GM23338 (cell line): ENCODE data around the gene DAP3. TPM values are rescaled to one million over a fixed set of nuclear protein-coding genes. Genes with fewer than 3 reads are reported as not detected.

Experiments used
- ATAC-seq: fragments of 200-7000 bp; cut with Tn5 transposase; 3 replicates; pipeline ENCODE4 v1.9.1; 2020
- DNase-seq: peaks from one replicate; pipeline ENCODE4 v3.0.0-alpha.2; 2015; ENCODE audit warnings: low spot score
- H2AFZ ChIP-seq: fragments of 200-600 bp; sonication (generic); 2 replicates; pipeline ENCODE4 v1.8.0; 2016; ENCODE audit warnings: antibody characterized with exemption, mild to moderate bottlenecking, moderate library complexity
- H3F3A ChIP-seq: fragments of 200-600 bp; sonication (generic); replicated peaks from 2 replicates; pipeline ENCODE4 v1.8.0; 2017; ENCODE audit warnings: antibody characterized with exemption, mixed run types, low read depth
- H3K27ac ChIP-seq: fragments of 200-600 bp; sonication (generic); 2 replicates; pipeline ENCODE4 v1.6.1; 2016; ENCODE audit warnings: low read depth
- H3K27me3 ChIP-seq: fragments of 200-600 bp; sonication (generic); 2 replicates; pipeline ENCODE4 v1.8.0; 2016; ENCODE audit warnings: mild to moderate bottlenecking, mixed run types, moderate library complexity; ENCODE audit not compliant: insufficient read depth
- H3K36me3 ChIP-seq: fragments of 200-600 bp; sonication (generic); 2 replicates; pipeline ENCODE4 v1.8.0; 2016; ENCODE audit warnings: mild to moderate bottlenecking; ENCODE audit not compliant: insufficient read depth
- H3K4me1 ChIP-seq: fragments of 200-600 bp; sonication (generic); 2 replicates; pipeline ENCODE4 v1.8.0; 2016; ENCODE audit warnings: mild to moderate bottlenecking, moderate library complexity; ENCODE audit not compliant: insufficient read depth
- H3K4me2 ChIP-seq: fragments of 200-600 bp; sonication (generic); 2 replicates; pipeline ENCODE4 v1.7.1; 2017; ENCODE audit warnings: mixed run types
- H3K4me3 ChIP-seq: fragments of 200-600 bp; sonication (generic); 2 replicates; pipeline ENCODE4 v1.6.1; 2016; ENCODE audit warnings: mixed run types
- H3K79me2 ChIP-seq: fragments of 200-600 bp; sonication (generic); replicated peaks from 2 replicates; pipeline ENCODE4 v1.8.0; 2017; ENCODE audit warnings: mild to moderate bottlenecking; ENCODE audit not compliant: insufficient read depth
- H3K9me2 ChIP-seq: fragments of 200-600 bp; sonication (generic); 2 replicates; pipeline ENCODE4 v1.8.0; 2017; ENCODE audit not compliant: insufficient read depth
- H4K20me1 ChIP-seq: fragments of 200-600 bp; sonication (generic); replicated peaks from 2 replicates; pipeline ENCODE4 v1.8.0; 2017; ENCODE audit warnings: mild to moderate bottlenecking; ENCODE audit not compliant: insufficient read depth
- H3K27ac Mint-ChIP-seq: 2 replicates; pipeline ENCODE4 v1.8.0; 2020; ENCODE audit warnings: inconsistent platforms, mild to moderate bottlenecking, moderate library complexity, mixed read lengths
- H3K27me3 Mint-ChIP-seq: 3 replicates; pipeline ENCODE4 v1.8.0; 2022; ENCODE audit warnings: low read depth, mild to moderate bottlenecking, moderate library complexity, mixed read lengths, inconsistent platforms; ENCODE audit not compliant: insufficient read depth, poor library complexity
- H3K36me3 Mint-ChIP-seq: 3 replicates; pipeline ENCODE4 v1.8.0; 2021; ENCODE audit warnings: low read depth, mild to moderate bottlenecking, inconsistent platforms, moderate library complexity, mixed read lengths
- H3K4me1 Mint-ChIP-seq: 3 replicates; pipeline ENCODE4 v1.8.0; 2020; ENCODE audit warnings: mild to moderate bottlenecking, inconsistent platforms, mixed read lengths
- H3K4me3 Mint-ChIP-seq: 3 replicates; pipeline ENCODE4 v1.8.0; 2021; ENCODE audit warnings: moderate library complexity, mild to moderate bottlenecking, inconsistent platforms, mixed read lengths
- H3K9me3 Mint-ChIP-seq: 3 replicates; pipeline ENCODE4 v1.8.0; 2020; ENCODE audit warnings: moderate library complexity, mild to moderate bottlenecking, inconsistent platforms, mixed read lengths
- CREB1 ChIP-seq: fragments of 250-450 bp; sonication (Bioruptor Pico); IDR thresholded peaks from 2 replicates; pipeline ENCODE4 v1.5.0; 2020; ENCODE audit warnings: low read depth, mild to moderate bottlenecking, moderate library complexity
- CTCF ChIP-seq, 2 experiments: fragments of 200-600 bp in 1 of 2; sonication (generic) in 1 of 2; conservative IDR thresholded peaks; 2 replicates each; pipeline versions ENCODE4 v1.5.1 to v1.6.1; 2016 to 2017; ENCODE audit warnings: antibody characterized with exemption in 2 of 2, low read depth in 2 of 2, mild to moderate bottlenecking in 2 of 2, moderate library complexity in 1 of 2
- ETS1 ChIP-seq: IDR thresholded peaks from 2 replicates; pipeline ENCODE4 v1.6.1; 2016; ENCODE audit warnings: antibody characterized with exemption
- EZH2 ChIP-seq: fragments of 200-600 bp; sonication (generic); IDR thresholded peaks from one replicate; pipeline ENCODE4 v1.8.0; 2017; ENCODE audit warnings: antibody characterized with exemption, mild to moderate bottlenecking, low read depth; ENCODE audit not compliant: unreplicated experiment
- EZH2phosphoT487 ChIP-seq: fragments of 200-600 bp; sonication (generic); IDR thresholded peaks from one replicate; pipeline ENCODE4 v1.8.1; 2018; ENCODE audit warnings: antibody characterized with exemption; ENCODE audit not compliant: unreplicated experiment
- JUNB ChIP-seq: IDR thresholded peaks from one replicate; pipeline ENCODE4 v1.6.1; 2016; ENCODE audit warnings: antibody characterized with exemption; ENCODE audit not compliant: unreplicated experiment
- NANOG ChIP-seq: IDR thresholded peaks from 2 replicates; pipeline ENCODE4 v1.6.1; 2016; ENCODE audit warnings: antibody characterized with exemption, borderline replicate concordance
- POLR2AphosphoS5 ChIP-seq: IDR thresholded peaks from 2 replicates; pipeline ENCODE4 v1.6.1; 2016; ENCODE audit warnings: antibody characterized with exemption, low read depth
- REST ChIP-seq: IDR thresholded peaks from one replicate; pipeline ENCODE4 v1.6.1; 2018; ENCODE audit warnings: antibody characterized with exemption; ENCODE audit not compliant: unreplicated experiment
- STAT1 ChIP-seq: IDR thresholded peaks from one replicate; pipeline ENCODE4 v1.6.1; 2016; ENCODE audit warnings: antibody characterized with exemption; ENCODE audit not compliant: unreplicated experiment
- ZNF114 ChIP-seq: fragments of 250-450 bp; sonication (Bioruptor Pico); IDR thresholded peaks from 2 replicates; pipeline ENCODE4 v1.5.0; 2020; ENCODE audit warnings: mild to moderate bottlenecking, moderate library complexity
- ZNF331 ChIP-seq: fragments of 250-450 bp; sonication (Bioruptor Pico); IDR thresholded peaks from 2 replicates; pipeline ENCODE4 v1.5.0; 2020; ENCODE audit warnings: low read depth, mild to moderate bottlenecking, moderate library complexity
- ZNF462 ChIP-seq: fragments of 250-450 bp; sonication (Bioruptor Pico); IDR thresholded peaks from 2 replicates; pipeline ENCODE4 v1.5.0; 2020; ENCODE audit warnings: mild to moderate bottlenecking, moderate library complexity
- polyA plus RNA-seq: library from polyadenylated mRNA; unstranded; fragments of >200 nt; fragmentation: Nextera tagmentation; extraction: Ambion mirVana; gene quantifications from 2 replicates; pipeline ENCODE4 v1.2.1, GENCODE V29; 2016
- total RNA-seq: library from RNA; depleted of rRNA; stranded (reverse); fragments of >200 nt; shearing (Covaris generic); gene quantifications from 2 replicates; pipeline ENCODE4 v1.2.3, GENCODE V29; 2014

Gene DAP3
- total and polyA plus RNA-seq, 2 experiments from 2014 or later: 89.8 to 90.1 TPM

GRCh38 chr1:155650231-155650757, 38.6 kb upstream of the DAP3 start:
- no peaks in the 10 kb centered on the region; the same call in 2 of the 3 replicates for H3K36me3 Mint-ChIP-seq
- peaks cover 2% of the 10 kb centered on the region; the same call in 2 of the 3 replicates for H3K4me1 Mint-ChIP-seq
- Histone ChIP-seq H3K4me1 (no peaks in the 10 kb centered on the region), H3K79me2 (no peaks in the 10 kb centered on the region), H4K20me1 (no peaks in the 10 kb centered on the region; the same call in 1 of the 2 replicates), H2AFZ (no peak overlapping the region), H3K4me3 (no peak overlapping the region), H3K27ac (no peak overlapping the region), H3K36me3 (no peaks in the 10 kb centered on the region), H3K4me2 (no peak overlapping the region), H3K27me3 (no peaks in the 10 kb centered on the region), H3F3A (0 out of 2 replicates have a peak, but pooled peaks cover 2% of the 10 kb centered on the region), H3K9me2 (0 out of 2 replicates have a peak, but pooled peaks cover 4% of the 10 kb centered on the region)
- H3K9me3 Mint-ChIP-seq: peaks cover 2% of the 10 kb centered on the region; the same call in 2 of the 3 replicates
- no peak overlapping the region for H3K4me3 Mint-ChIP-seq
- DNase-seq (no peak), ATAC-seq (no peak)
- TF ChIP-seq CREB1 (CRISPR knock-in tag) (no peak), EZH2 (no peak), ZNF114 (CRISPR knock-in tag) (no peak), JUNB (no peak), EZH2phosphoT487 (no peak), ZNF462 (CRISPR knock-in tag) (no peak), NANOG (no peak), REST (no peak), ETS1 (no peak), ZNF331 (CRISPR knock-in tag) (no peak), CTCF (conservative IDR thresholded peaks at IDR 0.05; ENCODE audit: low read depth in 2 of 2) (no peak), STAT1 (no peak), POLR2AphosphoS5 (no peak)
- H3K27me3 Mint-ChIP-seq: peaks cover 4% of the 10 kb centered on the region
- no peak overlapping the region for H3K27ac Mint-ChIP-seq
